ENCODE data around the gene NGRN.

- TF ChIP-seq EZH2phosphoT487 (IDR thresholded peaks at IDR 0.05; ENCODE audit: insufficient read depth, low read depth) = no peak
- no peak for TF ChIP-seq EZH2 (IDR thresholded peaks at IDR 0.05; ENCODE audit: insufficient read depth, poor library complexity, severe bottlenecking)
Observed at GRCh38 chr15:90217671-90218394, 47.6 kb upstream of the NGRN start.
